ENCODE data around the gene LTBP3. TPM values are rescaled to one million over a fixed set of nuclear protein-coding genes. Genes with fewer than 3 reads are reported as not detected.

LTBP3 gene
- total and polyA plus RNA-seq, 2 donors = 58.5 to 145 TPM

DNA sequence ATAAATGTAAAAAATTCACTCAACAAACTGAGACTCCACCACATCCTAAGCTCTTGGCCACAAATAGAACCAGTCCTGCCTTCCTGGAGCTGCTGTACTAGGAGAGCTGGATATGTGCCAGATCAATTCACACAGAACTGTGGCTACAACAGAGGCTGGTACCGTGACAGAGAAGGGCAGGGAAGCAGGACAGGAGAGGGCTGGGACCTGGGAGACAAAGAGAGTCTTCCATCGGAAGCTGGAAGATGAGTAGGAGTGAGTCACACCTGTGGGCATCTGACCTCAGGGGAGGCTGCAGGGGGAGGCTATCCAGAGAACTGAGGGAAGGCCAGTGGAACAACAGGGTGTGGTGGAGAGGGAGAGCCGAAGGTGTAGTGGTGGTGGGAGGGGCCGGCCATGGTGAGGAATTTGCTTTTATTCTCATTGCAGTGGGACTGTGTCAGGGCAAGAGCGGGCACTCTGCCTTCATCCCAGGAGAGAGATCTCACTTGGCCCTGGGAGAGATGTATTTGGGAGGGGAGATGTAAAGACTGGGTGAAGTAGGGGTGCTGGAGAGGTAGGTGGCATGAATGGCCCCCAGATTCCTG is 1.9 kb upstream of the LTBP3 start:
- Histone ChIP-seq H3K36me3 (ENCODE audit: insufficient read depth) (no peaks in the 10 kb centered on the region), H3K4me1 (ENCODE audit: insufficient read depth) (peaks cover 2% of the 10 kb centered on the region), H3K27ac (ENCODE audit: low read depth) (peak overlapping the region; percentile 26), H3K4me3 (ENCODE audit: low read depth, low read length) (no peak overlapping the region)
- no peak for DNase-seq (ENCODE audit: extremely low spot score)
- WGBS = 39% methylated on average over 5 of the region's 5 CpGs

DNA sequence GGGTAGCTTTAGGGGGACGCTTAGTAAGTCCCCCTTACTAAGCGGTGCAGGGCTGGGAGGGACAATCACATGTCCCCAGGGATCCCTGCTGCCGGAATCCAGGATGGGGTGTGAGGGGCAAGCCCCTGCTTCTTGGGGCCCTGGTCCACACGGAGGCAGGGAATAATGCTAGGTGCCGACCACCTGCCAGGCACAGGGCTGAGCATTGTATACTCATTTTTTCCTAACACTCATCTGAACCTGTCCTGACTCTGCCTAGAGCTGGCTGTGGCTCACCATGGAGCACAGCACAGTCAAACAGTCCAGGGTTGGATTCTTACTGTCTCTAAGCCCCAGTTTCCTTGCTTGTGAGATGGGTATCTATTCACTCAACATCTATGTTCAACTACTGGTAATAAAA is 1.4 kb upstream of the LTBP3 start:
- Histone ChIP-seq H3K36me3 (ENCODE audit: insufficient read depth) (no peaks in the 10 kb centered on the region), H3K4me3 (ENCODE audit: low read depth, low read length) (no peak overlapping the region), H3K27ac (ENCODE audit: low read depth) (peak overlapping the region; percentile 97), H3K4me1 (ENCODE audit: insufficient read depth) (peaks cover 2% of the 10 kb centered on the region)
- DNase-seq (ENCODE audit: extremely low spot score) = no peak
- WGBS = 59% methylated on average over 5 of the region's 5 CpGs

DNA sequence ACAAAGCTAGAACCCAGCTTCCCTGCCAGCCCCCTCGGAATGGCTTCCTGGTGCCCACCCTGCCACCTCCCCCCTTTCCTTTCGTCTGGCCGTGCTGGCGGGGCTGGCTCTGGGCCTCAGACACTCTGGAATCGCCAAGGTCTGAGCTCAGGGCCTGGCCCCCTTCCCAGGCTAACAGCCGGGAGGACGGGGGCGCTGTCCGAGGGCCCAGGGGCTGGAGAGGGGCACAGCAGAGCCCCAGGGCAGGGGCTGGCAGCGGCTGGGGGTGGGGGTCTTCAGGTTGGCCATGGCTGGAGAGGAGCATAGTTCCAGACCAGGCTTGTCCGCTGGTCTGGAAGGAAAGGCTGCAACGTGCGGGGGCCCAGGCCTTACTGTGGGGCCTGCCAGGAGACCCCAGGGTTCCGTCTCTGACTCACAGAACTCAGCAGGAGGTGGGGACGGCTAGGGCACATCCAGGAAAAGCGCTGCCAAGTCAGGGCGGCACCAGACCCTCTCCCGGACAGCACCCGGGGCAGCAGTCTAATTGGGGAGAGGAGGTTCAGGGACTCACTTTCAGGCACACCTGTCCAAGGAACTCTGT is 861 bp upstream of the LTBP3 start:
- WGBS = 27% methylated on average over 19 of the region's 19 CpGs
- H3K4me1 ChIP-seq (ENCODE audit: insufficient read depth) = peaks cover 2% of the 10 kb centered on the region
- H3K4me3 ChIP-seq (ENCODE audit: low read depth, low read length) = no peak overlapping the region
- peak overlapping the region; percentile 97 for H3K27ac ChIP-seq (ENCODE audit: low read depth)
- DNase-seq (ENCODE audit: extremely low spot score) = no peak
- no peaks in the 10 kb centered on the region for H3K36me3 ChIP-seq (ENCODE audit: insufficient read depth)

DNA sequence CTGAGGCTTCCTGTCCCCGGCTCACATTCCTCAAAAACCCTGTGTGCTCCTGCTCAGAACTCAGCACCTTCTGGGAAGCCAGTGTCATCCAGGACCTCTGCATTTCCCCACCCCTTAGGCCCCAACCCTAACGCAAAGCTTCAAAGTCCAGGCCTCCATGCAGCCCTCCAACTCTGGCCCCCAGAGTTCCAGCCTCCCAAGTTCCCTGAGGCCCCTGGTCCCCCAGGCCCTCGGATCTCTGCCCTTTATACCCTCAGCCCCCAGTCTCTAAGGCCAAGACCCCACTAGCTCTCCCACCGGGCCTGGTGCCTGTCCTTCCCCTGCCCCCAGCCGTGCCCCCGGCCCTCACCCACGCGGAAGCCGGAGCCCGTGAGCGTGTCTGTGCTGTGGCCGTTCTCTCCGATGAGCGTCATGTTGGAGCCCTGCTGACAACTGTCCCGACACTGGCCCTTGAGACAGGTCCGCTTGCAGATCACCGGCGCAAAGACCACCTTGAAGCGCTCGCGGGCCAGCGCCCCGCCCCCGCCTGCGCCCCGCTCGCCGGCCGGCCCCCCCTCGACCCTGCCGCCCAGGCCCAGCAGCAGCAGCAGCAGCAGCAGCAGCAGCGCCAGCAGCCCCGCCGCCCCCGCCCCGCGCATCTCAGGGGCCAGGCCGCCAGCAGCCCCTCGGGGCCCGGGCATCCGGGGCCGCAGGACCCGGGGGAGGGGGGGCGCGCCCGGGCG is 718 bp downstream of the LTBP3 start:
- H3K4me1 ChIP-seq (ENCODE audit: insufficient read depth) = peaks cover 2% of the 10 kb centered on the region
- peak overlapping the region; percentile 97 for H3K27ac ChIP-seq (ENCODE audit: low read depth)
- H3K36me3 ChIP-seq (ENCODE audit: insufficient read depth) = no peaks in the 10 kb centered on the region
- peak overlapping the region; percentile 71 for H3K4me3 ChIP-seq (ENCODE audit: low read depth, low read length)
- DNase-seq (ENCODE audit: extremely low spot score) = no peak
- 3% methylated on average over 41 of the region's 47 CpGs for WGBS

DNA sequence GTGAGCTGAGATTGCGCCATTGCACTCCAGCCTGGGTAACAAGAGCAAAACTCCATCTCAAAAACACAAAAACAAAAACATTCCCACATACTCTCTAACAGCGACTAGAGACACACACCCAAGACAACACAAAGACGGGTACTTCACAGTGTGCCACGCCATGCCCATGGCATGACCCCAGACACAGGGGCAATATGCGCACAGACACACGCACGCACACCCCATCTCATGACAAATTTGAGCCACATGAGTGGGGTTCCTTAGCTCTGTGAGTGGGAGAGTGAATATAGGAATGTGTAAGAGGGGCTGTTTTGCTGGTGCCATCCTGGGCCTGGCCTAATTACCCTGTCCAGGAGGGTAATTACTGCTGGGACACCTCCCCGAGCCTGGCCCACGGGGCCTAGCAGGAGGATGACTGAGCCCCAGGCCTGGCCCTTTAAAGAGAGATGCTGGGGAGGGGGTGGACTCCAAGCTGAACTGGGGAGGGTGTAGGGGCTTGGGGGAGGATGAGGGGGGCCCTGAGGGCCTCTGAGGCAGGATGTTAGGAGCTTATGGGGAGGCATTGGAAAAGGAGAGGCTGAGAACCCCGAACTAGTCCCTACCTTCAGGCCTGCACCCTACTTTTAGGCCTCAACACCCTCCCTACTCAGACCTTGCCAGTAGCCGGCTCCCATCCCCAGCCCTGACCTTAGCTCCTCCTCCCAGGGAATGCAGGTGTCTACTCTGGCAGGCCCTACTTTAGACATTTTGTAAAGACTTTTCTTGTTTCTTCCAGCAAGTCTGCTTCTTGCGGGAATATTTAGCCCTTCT is 1.5 kb downstream of the LTBP3 start:
- Histone ChIP-seq H3K4me1 (ENCODE audit: insufficient read depth) (peaks cover 2% of the 10 kb centered on the region), H3K27ac (ENCODE audit: low read depth) (peak overlapping the region; percentile 97), H3K4me3 (ENCODE audit: low read depth, low read length) (peak overlapping the region; percentile 71), H3K36me3 (ENCODE audit: insufficient read depth) (no peaks in the 10 kb centered on the region)
- WGBS = 76% methylated on average over 12 of the region's 12 CpGs
- no peak for DNase-seq (ENCODE audit: extremely low spot score)

DNA sequence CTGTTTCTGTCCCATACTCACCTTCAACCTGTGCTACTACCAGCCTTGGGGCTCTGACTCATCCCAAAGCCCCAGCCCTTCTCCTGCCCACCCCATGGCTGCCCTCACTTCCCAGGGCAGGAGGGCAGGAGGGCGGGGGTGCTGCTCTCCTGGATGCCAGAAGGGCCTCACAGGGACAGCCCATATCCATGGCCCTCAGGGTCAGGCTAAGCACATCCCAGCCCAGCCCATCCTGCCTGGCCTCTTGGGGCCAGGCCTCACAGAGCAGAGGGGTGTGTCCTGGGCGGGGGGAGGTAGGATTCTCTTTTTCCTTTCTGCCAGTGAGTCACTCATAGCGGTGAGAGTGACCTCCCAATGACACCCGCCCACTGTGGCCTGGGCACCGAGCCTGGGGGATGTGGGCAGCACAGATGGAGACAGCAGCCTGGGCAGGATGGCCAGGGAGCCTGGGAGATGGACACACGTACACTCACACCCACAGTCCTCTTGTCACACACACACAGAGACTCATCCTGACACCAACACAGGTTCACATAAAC is 2.4 kb downstream of the LTBP3 start:
- Histone ChIP-seq H3K36me3 (ENCODE audit: insufficient read depth) (no peaks in the 10 kb centered on the region), H3K27ac (ENCODE audit: low read depth) (no peak overlapping the region), H3K4me1 (ENCODE audit: insufficient read depth) (peaks cover 2% of the 10 kb centered on the region), H3K4me3 (ENCODE audit: low read depth, low read length) (no peak overlapping the region)
- no peak for DNase-seq (ENCODE audit: extremely low spot score)
- WGBS = 46% methylated on average over 6 of the region's 6 CpGs

DNA sequence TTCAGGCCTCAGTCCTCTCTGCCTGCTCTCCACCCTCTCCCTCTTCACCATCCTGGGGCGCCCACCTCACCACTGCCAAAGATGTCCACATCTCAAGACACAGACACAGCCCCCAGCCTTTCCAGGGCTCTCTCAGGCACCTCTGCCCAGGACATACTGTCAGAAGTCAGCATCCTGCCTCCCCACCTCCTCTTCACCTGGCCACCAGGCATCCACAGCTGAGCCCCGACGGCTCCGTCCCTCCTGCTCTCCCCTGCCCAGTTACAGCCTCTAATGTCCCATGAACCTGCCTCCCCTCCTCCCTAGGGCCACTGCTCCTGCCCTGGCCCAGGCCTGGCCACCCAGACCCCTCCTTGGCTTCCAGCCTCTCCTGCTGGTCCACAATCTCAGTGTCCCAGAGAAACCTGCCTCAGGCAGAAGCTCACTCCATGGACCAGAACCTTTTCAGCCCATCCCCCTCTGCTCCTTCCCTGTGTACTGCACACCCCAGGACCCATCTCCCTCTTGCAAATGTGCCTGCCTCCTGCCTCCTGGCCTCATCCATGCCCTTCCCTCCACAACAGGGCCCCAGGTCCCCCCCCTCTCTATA is 3.2 kb downstream of the LTBP3 start:
- no peaks in the 10 kb centered on the region for H3K36me3 ChIP-seq (ENCODE audit: insufficient read depth)
- no peak overlapping the region for H3K4me3 ChIP-seq (ENCODE audit: low read depth, low read length)
- no peak for DNase-seq (ENCODE audit: extremely low spot score)
- H3K4me1 ChIP-seq (ENCODE audit: insufficient read depth) = peaks cover 2% of the 10 kb centered on the region
- H3K27ac ChIP-seq (ENCODE audit: low read depth) = no peak overlapping the region
- WGBS = 89% methylated on average over 4 of the region's 4 CpGs

DNA sequence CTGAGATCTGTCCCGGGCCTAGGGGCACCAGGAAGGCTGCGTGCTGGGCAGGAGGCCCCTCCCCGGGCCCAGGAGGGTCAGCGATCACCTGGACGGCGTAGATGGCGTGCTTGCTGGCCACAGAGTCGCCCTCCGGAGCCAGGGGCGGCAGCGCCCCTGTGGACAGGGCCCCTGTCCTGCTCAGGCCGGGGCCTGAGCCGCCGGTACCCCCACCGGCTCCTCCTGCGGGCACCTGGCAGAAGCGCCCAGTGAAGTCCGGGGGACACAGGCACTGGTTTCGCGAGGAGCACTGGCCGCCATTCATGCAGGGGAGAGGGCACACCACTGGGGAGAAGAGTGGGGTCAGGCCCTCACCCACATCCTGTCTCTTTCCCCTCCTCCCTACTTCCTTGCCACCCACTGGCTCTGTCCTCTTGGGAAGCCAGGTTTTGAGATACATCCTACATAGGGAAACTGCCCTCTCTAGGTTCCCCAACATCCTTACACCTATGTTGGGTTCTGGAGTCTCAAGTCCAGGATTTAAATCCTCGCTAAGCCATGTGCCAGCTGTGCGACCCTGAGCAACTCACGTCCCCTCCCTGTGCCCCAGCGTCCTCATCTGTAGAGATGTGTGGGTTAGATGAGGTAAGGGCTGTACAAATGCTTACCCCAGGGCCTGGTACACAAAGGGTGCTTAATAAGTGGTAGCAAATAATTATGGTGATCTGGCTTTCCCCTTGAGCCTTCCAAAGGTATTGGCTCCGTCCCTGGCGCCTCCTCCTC is 3.9 kb downstream of the LTBP3 start:
- 83% methylated on average over 27 of the region's 27 CpGs for WGBS
- peaks cover 2% of the 10 kb centered on the region for H3K4me1 ChIP-seq (ENCODE audit: insufficient read depth)
- no peak overlapping the region for H3K4me3 ChIP-seq (ENCODE audit: low read depth, low read length)
- no peak overlapping the region for H3K27ac ChIP-seq (ENCODE audit: low read depth)
- no peaks in the 10 kb centered on the region for H3K36me3 ChIP-seq (ENCODE audit: insufficient read depth)
- no peak for DNase-seq (ENCODE audit: extremely low spot score)

DNA sequence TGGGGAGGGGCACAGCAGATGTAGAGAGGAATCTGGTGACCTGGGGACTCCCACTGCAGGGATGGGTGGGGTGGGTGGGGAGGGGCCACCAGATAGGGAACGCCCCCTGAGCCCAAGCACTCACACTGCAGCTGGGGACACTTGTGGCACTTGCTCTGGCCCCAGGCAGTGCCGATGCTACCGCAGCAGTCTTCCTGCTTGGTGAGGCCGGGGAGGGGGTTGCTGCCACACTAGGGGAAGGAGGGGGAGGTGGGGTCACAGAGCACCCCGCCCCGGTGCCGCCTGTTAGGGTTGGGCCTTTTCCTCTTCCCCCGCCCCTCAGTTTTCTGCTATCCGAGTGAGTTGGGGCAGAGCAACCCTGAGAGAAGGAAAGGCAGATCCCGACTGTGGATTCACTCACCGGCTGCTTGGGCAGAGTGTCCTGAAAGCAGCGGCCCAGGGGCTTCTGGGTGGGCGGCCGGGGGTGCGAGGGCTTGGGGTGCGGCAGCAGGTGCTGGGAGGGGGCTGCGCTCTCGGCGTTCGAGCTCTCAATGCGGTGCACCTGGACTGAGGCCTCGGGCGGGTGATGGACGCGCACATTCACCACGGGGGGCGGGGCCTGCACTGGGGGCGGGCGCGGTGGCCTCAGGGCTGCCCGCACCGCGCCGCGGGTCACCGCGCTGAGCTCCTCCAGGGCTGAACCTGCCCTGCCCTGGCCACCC is 4.7 kb downstream of the LTBP3 start:
- no peak for DNase-seq (ENCODE audit: extremely low spot score)
- WGBS = 65% methylated on average over 37 of the region's 37 CpGs
- no peaks in the 10 kb centered on the region for H3K36me3 ChIP-seq (ENCODE audit: insufficient read depth)
- H3K4me1 ChIP-seq (ENCODE audit: insufficient read depth) = peaks cover 2% of the 10 kb centered on the region
- no peak overlapping the region for H3K27ac ChIP-seq (ENCODE audit: low read depth)
- H3K4me3 ChIP-seq (ENCODE audit: low read depth, low read length) = no peak overlapping the region

DNA sequence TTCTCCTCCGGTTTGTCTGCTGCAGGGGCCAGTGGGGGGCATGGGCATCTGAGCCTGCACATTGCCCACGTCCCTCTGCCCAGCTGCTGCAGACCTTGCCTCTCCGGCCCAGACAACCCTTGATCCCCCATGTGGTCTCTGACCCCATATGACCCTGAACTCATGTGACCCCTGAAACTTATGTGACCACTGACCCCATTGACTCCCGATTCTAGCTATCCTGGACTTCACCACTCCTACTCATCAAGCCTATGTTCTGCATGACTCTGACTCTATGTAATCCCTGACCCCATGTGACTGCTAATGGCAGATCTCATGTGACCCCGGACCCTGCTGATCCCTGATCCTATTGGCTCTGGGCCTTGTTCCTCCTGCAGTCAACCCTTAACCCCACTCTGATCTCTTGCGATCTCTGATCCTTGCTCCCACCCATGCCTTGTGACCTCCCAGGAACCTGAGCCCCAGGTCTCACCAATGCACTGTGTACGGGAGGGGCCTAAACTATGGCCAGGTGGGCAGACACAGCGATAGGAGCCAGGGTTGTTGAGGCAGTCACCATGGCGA is 5.7 kb downstream of the LTBP3 start:
- DNase-seq (ENCODE audit: extremely low spot score) = no peak
- H3K4me1 ChIP-seq (ENCODE audit: insufficient read depth) = peaks cover 2% of the 10 kb centered on the region
- no peak overlapping the region for H3K27ac ChIP-seq (ENCODE audit: low read depth)
- H3K4me3 ChIP-seq (ENCODE audit: low read depth, low read length) = no peak overlapping the region
- WGBS = 84% methylated on average over 9 of the region's 9 CpGs
- H3K36me3 ChIP-seq (ENCODE audit: insufficient read depth) = no peaks in the 10 kb centered on the region

DNA sequence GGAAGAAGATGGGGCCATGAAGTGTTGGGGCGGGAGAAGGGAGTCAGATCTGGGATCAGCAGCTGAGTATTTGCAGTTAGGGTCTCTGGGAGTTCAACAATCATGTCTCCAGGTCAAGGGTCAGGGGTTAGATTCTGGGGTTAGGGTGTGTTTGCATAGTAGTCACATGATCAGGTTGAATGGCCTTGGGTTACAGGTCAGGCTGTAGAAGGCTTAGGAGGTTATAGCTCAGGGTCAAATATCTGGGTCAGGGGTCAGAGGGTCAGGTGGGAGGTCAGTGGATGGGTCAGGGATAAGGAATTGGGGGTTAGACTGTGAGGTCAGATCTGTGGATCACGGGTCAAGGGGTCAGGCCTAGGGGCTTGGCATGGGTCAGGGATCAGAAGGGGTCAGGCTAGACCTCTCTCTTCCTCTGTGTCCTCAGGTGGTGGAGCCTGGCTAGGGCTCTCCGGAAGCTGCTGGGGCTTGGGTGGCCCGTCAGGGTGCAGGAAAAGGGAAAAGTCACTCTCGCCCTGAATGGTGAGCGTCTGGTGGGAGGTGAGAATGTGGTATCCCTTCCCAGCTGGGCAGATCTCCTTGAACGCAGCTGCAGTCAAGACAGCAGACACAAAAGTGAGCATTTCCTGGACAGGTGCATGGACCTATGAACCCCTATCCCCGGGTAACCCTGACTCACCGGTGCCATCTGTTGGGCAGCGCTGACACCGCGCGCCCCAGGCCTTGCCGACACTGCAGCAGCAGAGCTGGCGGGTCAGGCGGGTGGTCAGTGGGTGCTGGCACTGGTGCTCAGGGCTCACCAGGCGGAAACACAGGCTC is 6.4 kb downstream of the LTBP3 start:
- DNase-seq (ENCODE audit: extremely low spot score) = no peak
- 64% methylated on average over 17 of the region's 17 CpGs for WGBS
- Histone ChIP-seq H3K4me3 (ENCODE audit: low read depth, low read length) (no peak overlapping the region), H3K4me1 (ENCODE audit: insufficient read depth) (peaks cover 2% of the 10 kb centered on the region), H3K27ac (ENCODE audit: low read depth) (no peak overlapping the region), H3K36me3 (ENCODE audit: insufficient read depth) (no peaks in the 10 kb centered on the region)

Data from urinary bladder (tissue), 4 donors.